Endothelial cell of umbilical vein (primary cell): ENCODE measurements around the gene FKBP8. TPM values are rescaled to one million over a fixed set of nuclear protein-coding genes. Genes with fewer than 3 reads are reported as not detected.

Experiments used
- BruUV-seq: library from RNA; stranded (reverse); fragments of 400-500 nt; replicated peaks from 2 replicates; lab custom pipeline; 2021; lab: Mats Ljungman, UMichigan
- CTCF ChIA-PET: fragments of 300-600, 350-600 bp; sonication (Branson Sonifier 250); formaldehyde crosslinking; loops from one replicate; lab custom pipeline; 2021; ENCODE audit warnings: antibody characterized with exemption, inconsistent platforms; lab: Charles Lee
- POLR2A ChIA-PET: fragments of 300-600, 350-600 bp; sonication (Branson Sonifier 250); formaldehyde crosslinking; loops from one replicate; lab custom pipeline; 2021; ENCODE audit warnings: antibody characterized with exemption, inconsistent platforms; lab: Charles Lee
- DNase-seq: peaks from one replicate; pipeline ENCODE4 v3.0.0-alpha.2; 2011; ENCODE audit warnings: low read depth, low spot score
- FAIRE-seq: peaks from 2 replicates; lab custom pipeline; 2011; peaks lifted over from hg19 to GRCh38; lab: Jason Lieb, UNC
- H2AFZ ChIP-seq: 2 replicates; pipeline ENCODE4 v1.6.0; 2012; ENCODE audit warnings: low read depth, low read length, control low read depth, inconsistent platforms
- H3K27ac ChIP-seq: 2 replicates; pipeline ENCODE4 v1.5.1; 2011; ENCODE audit warnings: low read depth, mild to moderate bottlenecking, control low read depth, low read length, moderate library complexity; ENCODE audit not compliant: insufficient read depth
- H3K27me3 ChIP-seq, 2 experiments: 2 replicates each; pipeline versions ENCODE4 v1.6.0 to v1.6.1; 2011; ENCODE audit warnings: low read length in 2 of 2, mixed read lengths in 1 of 2; ENCODE audit not compliant: control insufficient read depth in 2 of 2, insufficient read depth in 2 of 2
- H3K36me3 ChIP-seq, 2 experiments: 2 replicates in 1 of 2; 3 replicates in 1 of 2; pipeline ENCODE4 v1.5.1; 2011; ENCODE audit warnings: low read length in 2 of 2, mild to moderate bottlenecking in 1 of 2, moderate library complexity in 1 of 2; ENCODE audit not compliant: control insufficient read depth in 2 of 2, insufficient read depth in 2 of 2; ENCODE audit errors: extremely low read depth in 1 of 2
- H3K4me1 ChIP-seq: 3 replicates; pipeline ENCODE4 v1.5.1; 2011; ENCODE audit warnings: mild to moderate bottlenecking, low read length; ENCODE audit not compliant: control insufficient read depth, insufficient read depth; ENCODE audit errors: extremely low read depth
- H3K4me2 ChIP-seq: 2 replicates; pipeline ENCODE4 v1.6.1; 2011; ENCODE audit warnings: low read length, control low read depth, mixed read lengths; ENCODE audit not compliant: insufficient read depth
- H3K4me3 ChIP-seq, 3 experiments: fragments of 200-600 bp in 1 of 3; sonication (generic), shearing (Covaris generic) in 1 of 3; replicated peaks in 1 of 3; 2 replicates each; pipeline ENCODE4 v1.5.1; 2011 to 2016; ENCODE audit warnings: control low read depth in 3 of 3, low read length in 3 of 3, mild to moderate bottlenecking in 2 of 3, inconsistent platforms in 1 of 3, low read depth in 1 of 3, moderate library complexity in 1 of 3; ENCODE audit not compliant: insufficient read depth in 1 of 3
- H3K79me2 ChIP-seq: 2 replicates; pipeline ENCODE4 v1.6.0; 2012; ENCODE audit warnings: low read length, inconsistent platforms; ENCODE audit not compliant: control insufficient read depth, insufficient read depth
- H3K9ac ChIP-seq: replicated peaks from 2 replicates; pipeline ENCODE3; 2011; ENCODE audit warnings: low read length, control low read depth; ENCODE audit not compliant: insufficient read depth; ENCODE audit errors: extremely low read depth
- H3K9me1 ChIP-seq: replicated peaks from 3 replicates; pipeline ENCODE4 v1.6.0; 2011; ENCODE audit warnings: mild to moderate bottlenecking, low read length; ENCODE audit not compliant: control insufficient read depth, insufficient read depth; ENCODE audit errors: extremely low read depth
- H3K9me3 ChIP-seq: replicated peaks from 2 replicates; pipeline ENCODE4 v1.5.1; 2012; ENCODE audit warnings: low read length, inconsistent platforms; ENCODE audit not compliant: control insufficient read depth, insufficient read depth
- H4K20me1 ChIP-seq: replicated peaks from 2 replicates; pipeline ENCODE3; 2011; ENCODE audit warnings: mild to moderate bottlenecking, low read length; ENCODE audit not compliant: control insufficient read depth, insufficient read depth; ENCODE audit errors: extremely low read depth
- CTCF ChIP-seq, 2 donors: IDR thresholded peaks; 1 replicate in 1 of 2; 2 replicates in 1 of 2; pipeline ENCODE4 v1.5.1; 2011; ENCODE audit warnings: low read length in 2 of 2, mild to moderate bottlenecking in 2 of 2, moderate library complexity in 2 of 2, control low read depth in 1 of 2, inconsistent platforms in 1 of 2, low read depth in 1 of 2; ENCODE audit not compliant: insufficient read depth in 1 of 2; ENCODE audit errors: extremely low read depth in 1 of 2
- EZH2 ChIP-seq: IDR thresholded peaks from 2 replicates; pipeline ENCODE4 v1.6.1; 2012; ENCODE audit warnings: borderline replicate concordance, low read depth, mild to moderate bottlenecking, moderate library complexity, low read length, inconsistent platforms; ENCODE audit not compliant: severe bottlenecking
- GATA2 ChIP-seq: IDR thresholded peaks from 2 replicates; pipeline ENCODE4 v1.7.0; 2011; ENCODE audit warnings: low read depth, mild to moderate bottlenecking, moderate library complexity, mixed read lengths, low read length; ENCODE audit not compliant: insufficient read length, insufficient read depth
- JUN ChIP-seq: IDR thresholded peaks from 2 replicates; pipeline ENCODE4 v1.6.1; 2011; ENCODE audit warnings: borderline replicate concordance, low read depth; ENCODE audit not compliant: insufficient read length, insufficient read depth
- POLR2AphosphoS5 ChIP-seq: IDR thresholded peaks from 2 replicates; pipeline ENCODE4 v1.6.1; 2012; ENCODE audit warnings: low read depth, mild to moderate bottlenecking, control low read depth, low read length, moderate library complexity; ENCODE audit not compliant: insufficient read depth
- dilution Hi-C: fragments of 300-500 bp; cut with MboI; formaldehyde crosslinking; loops from one replicate; pipeline ENCODE4 v1.15.0; 2019; ENCODE audit warnings: low sequenced_read_pairs; ENCODE audit not compliant: extremely low pct_ligation_motif_present
- intact Hi-C: fragments of 100-400 bp; cut with micrococcal nuclease; formaldehyde crosslinking; loops from one replicate; pipeline ENCODE4 v1.10.0; 2022
- polyA plus RNA-seq, 4 experiments: library from polyadenylated mRNA; depleted of rRNA in 3 of 4; stranded (reverse) in 3 of 4; unstranded in 1 of 4; fragments of >200 nt; gene quantifications; 2 replicates each; pipeline versions ENCODE4 v1.2.1 to v1.2.3, GENCODE V29; 2011 to 2012; ENCODE audit warnings: missing spikeins in 1 of 4
- total RNA-seq: library from RNA; stranded (reverse); gene quantifications from 2 replicates; pipeline ENCODE4 v1.2.3, GENCODE V29; 2021
- TF ChIP-seq, protein P1 (sequence below): IDR thresholded peaks from 2 replicates; pipeline ENCODE4 v1.6.1; 2011; ENCODE audit not compliant: insufficient read depth, insufficient read length

The FKBP8 gene
- total and polyA plus RNA-seq, 2 donors (not counting 3 experiments of a cell fraction or from before 2014, with no cell fraction given): 150 to 173 TPM

- Histone ChIP-seq H3K9me3 (no peaks in the 10 kb centered on the region), H3K36me3 (no peaks in the 10 kb centered on the region), H3K4me2 (no peak overlapping the region), H2AFZ (no peak overlapping the region), H3K27me3 (no peaks in the 10 kb centered on the region), H3K79me2 (peaks cover 80% of the 10 kb centered on the region), H3K4me1 (peaks cover 23% of the 10 kb centered on the region), H4K20me1 (peaks cover 2% of the 10 kb centered on the region), H3K9me1 (no peaks in the 10 kb centered on the region), H3K4me3 (no peak overlapping the region), H3K9ac (no peak overlapping the region), H3K27ac (peak overlapping the region; percentile 32)
- dilution Hi-C loops: no loop called here
- ChIA-PET CTCF (interaction anchor here (1.3 to 1.7 kb wide), 5 partner anchors 8 to 64 kb away, joined by 3 to 8 read pairs (median 4); no protein-coding TSS in a partner anchor), POLR2A (no interaction called here)
- intact Hi-C loops: no loop called here
- peak; percentile 90 for DNase-seq
- TF ChIP-seq CTCF (IDR thresholded peaks at IDR 0.05; ENCODE audit: extremely low read depth in 1 of 2, insufficient read depth in 1 of 2, low read depth in 1 of 2, low read length in 2 of 2): no peak
- TF ChIP-seq EZH2: no peak
- TF ChIP-seq POLR2AphosphoS5: no peak
- TF ChIP-seq, protein P1, sequence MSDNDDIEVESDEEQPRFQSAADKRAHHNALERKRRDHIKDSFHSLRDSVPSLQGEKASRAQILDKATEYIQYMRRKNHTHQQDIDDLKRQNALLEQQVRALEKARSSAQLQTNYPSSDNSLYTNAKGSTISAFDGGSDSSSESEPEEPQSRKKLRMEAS: peak; percentile 7
- TF ChIP-seq JUN: peak; percentile 33
- TF ChIP-seq GATA2: no peak
- peak; percentile 84 for FAIRE-seq
- BruUV-seq: no TSS peak
These were observed 28.3 kb downstream of the FKBP8 start for GRCh38 chr19:18514800-18515682.
